H1 (cell line): ENCODE results near the gene FOXP4. TPM values are rescaled to one million over a fixed set of nuclear protein-coding genes. Genes with fewer than 3 reads are reported as not detected.

Source experiments
- CTCF ChIA-PET: fragments of 300-600 bp; sonication (Branson Sonifier 250); formaldehyde crosslinking; loops from one replicate; lab custom pipeline; 2021; ENCODE audit not compliant: partially characterized antibody; lab: Charles Lee
- POLR2A ChIA-PET: fragments of 300-600 bp; sonication (Branson Sonifier 250); formaldehyde crosslinking; loops from one replicate; lab custom pipeline; 2021; ENCODE audit warnings: inconsistent platforms; ENCODE audit not compliant: partially characterized antibody; lab: Charles Lee
- DNase-seq, 2 experiments: peaks; one replicate each; pipeline versions ENCODE4 v3.0.0 to v3.0.0-alpha.2; 2010 to 2022; ENCODE audit warnings: low spot score in 2 of 2, low read depth in 1 of 2, mixed read lengths in 1 of 2
- FAIRE-seq: peaks from 2 replicates; lab custom pipeline; 2011; peaks lifted over from hg19 to GRCh38; lab: Jason Lieb, UNC
- H2AFZ ChIP-seq: 2 replicates; pipeline ENCODE4 v1.8.1; 2012; ENCODE audit warnings: low read length, inconsistent platforms
- H2AK5ac ChIP-seq: 2 replicates; pipeline ENCODE4 v1.6.1; 2013; ENCODE audit warnings: low read depth, low read length
- H2BK120ac ChIP-seq: replicated peaks from 2 replicates; pipeline ENCODE3; 2013; ENCODE audit warnings: low read depth, low read length, inconsistent platforms
- H2BK12ac ChIP-seq: 2 replicates; pipeline ENCODE4 v1.6.1; 2013; ENCODE audit warnings: low read depth, low read length
- H2BK15ac ChIP-seq: 2 replicates; pipeline ENCODE4 v1.6.1; 2013; ENCODE audit warnings: low read length
- H2BK20ac ChIP-seq: 2 replicates; pipeline ENCODE4 v1.6.1; 2013; ENCODE audit warnings: low read length
- H2BK5ac ChIP-seq: 2 replicates; pipeline ENCODE4 v1.6.1; 2013; ENCODE audit warnings: low read depth, low read length
- H3K14ac ChIP-seq: 2 replicates; pipeline ENCODE4 v1.6.1; 2013; ENCODE audit warnings: inconsistent platforms; ENCODE audit not compliant: insufficient read length
- H3K18ac ChIP-seq: 2 replicates; pipeline ENCODE4 v1.6.1; 2013; ENCODE audit warnings: low read length; ENCODE audit errors: extremely low read depth
- H3K23ac ChIP-seq: 2 replicates; pipeline ENCODE4 v1.6.1; 2013; ENCODE audit warnings: inconsistent platforms; ENCODE audit not compliant: insufficient read length
- H3K23me2 ChIP-seq: 2 replicates; pipeline ENCODE4 v1.6.1; 2013; ENCODE audit warnings: low read depth, low read length
- H3K27ac ChIP-seq: 2 replicates; pipeline ENCODE4 v1.6.1; 2011; ENCODE audit warnings: low read depth, low read length, inconsistent platforms
- H3K27me3 ChIP-seq, 4 experiments: replicated peaks in 1 of 4; 1 replicate in 1 of 4; 2 replicates in 3 of 4; pipeline versions ENCODE4 v1.6.1 to v1.8.1; 2011 to 2013; ENCODE audit warnings: low read length in 3 of 4, mild to moderate bottlenecking in 3 of 4, inconsistent platforms in 2 of 4, mixed read lengths in 2 of 4, moderate library complexity in 1 of 4; ENCODE audit not compliant: control insufficient read depth in 3 of 4, insufficient read depth in 3 of 4; ENCODE audit errors: extremely low read depth in 1 of 4
- H3K36me3 ChIP-seq, 4 experiments: 2 replicates each; pipeline versions ENCODE4 v1.6.1 to v1.8.1; 2011 to 2013; ENCODE audit warnings: mild to moderate bottlenecking in 4 of 4, low read length in 3 of 4, moderate library complexity in 2 of 4, control low read depth in 1 of 4, inconsistent platforms in 1 of 4; ENCODE audit not compliant: insufficient read depth in 4 of 4, control insufficient read depth in 2 of 4
- H3K4ac ChIP-seq: replicated peaks from 2 replicates; pipeline ENCODE3; 2013; ENCODE audit warnings: low read length, low read depth, mixed read lengths, inconsistent platforms; ENCODE audit not compliant: insufficient read length
- H3K4me1 ChIP-seq, 4 experiments: replicated peaks in 1 of 4; 1 replicate in 1 of 4; 2 replicates in 3 of 4; pipeline versions ENCODE4 v1.6.1 to v1.8.1; 2011 to 2013; ENCODE audit warnings: low read length in 3 of 4, inconsistent platforms in 2 of 4, mixed read lengths in 1 of 4; ENCODE audit not compliant: insufficient read depth in 4 of 4, control insufficient read depth in 3 of 4
- H3K4me2 ChIP-seq, 2 experiments: 2 replicates each; pipeline versions ENCODE4 v1.6.1 to v1.8.1; 2011 to 2013; ENCODE audit warnings: low read depth in 2 of 2, low read length in 2 of 2, control low read depth in 1 of 2, inconsistent platforms in 1 of 2, mild to moderate bottlenecking in 1 of 2; ENCODE audit not compliant: insufficient read depth in 1 of 2
- H3K4me3 ChIP-seq, 4 experiments: fragments of 200-600, 300-600 bp in 1 of 4; sonication (generic), shearing (Covaris generic), sonication (Bioruptor Twin) in 1 of 4; 2 replicates each; pipeline versions ENCODE4 v1.5.1 to v1.8.1; 2011 to 2016; ENCODE audit warnings: low read length in 4 of 4, low read depth in 3 of 4, control low read depth in 2 of 4, inconsistent platforms in 2 of 4, mild to moderate bottlenecking in 2 of 4, mixed read lengths in 1 of 4, moderate library complexity in 1 of 4; ENCODE audit not compliant: insufficient read depth in 2 of 4; ENCODE audit errors: extremely low read depth in 1 of 4
- H3K56ac ChIP-seq: replicated peaks from 2 replicates; pipeline ENCODE3; 2013; ENCODE audit warnings: low read depth, mild to moderate bottlenecking, mixed read lengths, low read length, inconsistent platforms; ENCODE audit not compliant: insufficient read length
- H3K79me1 ChIP-seq: 2 replicates; pipeline ENCODE4 v1.6.1; 2013; ENCODE audit warnings: low read depth, low read length, control low read depth
- H3K79me2 ChIP-seq, 2 experiments: 2 replicates each; pipeline versions ENCODE4 v1.6.1 to v1.8.1; 2012 to 2013; ENCODE audit warnings: low read length in 2 of 2, mild to moderate bottlenecking in 2 of 2, inconsistent platforms in 1 of 2; ENCODE audit not compliant: insufficient read depth in 2 of 2, control insufficient read depth in 1 of 2
- H3K9ac ChIP-seq, 4 experiments: replicated peaks in 1 of 4; 1 replicate in 1 of 4; 2 replicates in 3 of 4; pipeline versions ENCODE4 v1.6.1 to v1.8.1; 2011 to 2013; ENCODE audit warnings: low read depth in 3 of 4, low read length in 3 of 4, control low read depth in 2 of 4, mild to moderate bottlenecking in 2 of 4, moderate library complexity in 2 of 4, inconsistent platforms in 1 of 4; ENCODE audit errors: extremely low read depth in 1 of 4
- H3K9me3 ChIP-seq, 2 experiments: 2 replicates each; pipeline versions ENCODE4 v1.6.1 to v1.8.1; 2012 to 2013; ENCODE audit warnings: mild to moderate bottlenecking in 2 of 2, moderate library complexity in 2 of 2, control low read depth in 1 of 2, inconsistent platforms in 1 of 2, low read depth in 1 of 2, low read length in 1 of 2, mixed read lengths in 1 of 2; ENCODE audit not compliant: insufficient read depth in 2 of 2
- H4K20me1 ChIP-seq, 2 experiments: replicated peaks in 1 of 2; 2 replicates each; pipeline versions ENCODE3 to v1.8.1; 2011 to 2013; ENCODE audit warnings: inconsistent platforms in 2 of 2, low read length in 2 of 2, mild to moderate bottlenecking in 1 of 2; ENCODE audit not compliant: insufficient read depth in 2 of 2, control insufficient read depth in 1 of 2
- H4K5ac ChIP-seq: 2 replicates; pipeline ENCODE4 v1.6.1; 2013; ENCODE audit warnings: low read length, low read depth, mixed read lengths, inconsistent platforms; ENCODE audit not compliant: insufficient read length
- H4K8ac ChIP-seq: 2 replicates; pipeline ENCODE4 v1.8.0; 2013; ENCODE audit warnings: mild to moderate bottlenecking, moderate library complexity, low read length, inconsistent platforms; ENCODE audit not compliant: insufficient read depth; ENCODE audit errors: extremely low read depth
- H4K91ac ChIP-seq: replicated peaks from 2 replicates; pipeline ENCODE3; 2013; ENCODE audit warnings: low read length, mixed read lengths, inconsistent platforms; ENCODE audit not compliant: insufficient read length
- CTBP2 ChIP-seq: IDR thresholded peaks from 2 replicates; pipeline ENCODE4 v1.7.0; 2011; ENCODE audit warnings: borderline replicate concordance, mild to moderate bottlenecking, moderate library complexity, mixed read lengths, low read length; ENCODE audit not compliant: insufficient read depth, insufficient read length
- GABPA ChIP-seq: IDR thresholded peaks from 2 replicates; pipeline ENCODE4 v1.6.1; 2011; ENCODE audit warnings: mild to moderate bottlenecking, low read length, moderate library complexity, borderline replicate concordance; ENCODE audit not compliant: insufficient read depth
- JUND ChIP-seq: IDR thresholded peaks from 2 replicates; pipeline ENCODE4 v1.6.1; 2011; ENCODE audit warnings: mild to moderate bottlenecking, improper control_type of control experiment, low read length
- SIN3A ChIP-seq, 2 experiments: IDR thresholded peaks in 1 of 2; conservative IDR thresholded peaks in 1 of 2; 2 replicates each; pipeline ENCODE4 v1.6.1; 2011 to 2012; ENCODE audit warnings: low read length in 2 of 2, improper control_type of control experiment in 1 of 2, low read depth in 1 of 2, mild to moderate bottlenecking in 1 of 2
- SIX5 ChIP-seq: IDR thresholded peaks from 2 replicates; pipeline ENCODE4 v1.6.1; 2011; ENCODE audit warnings: mild to moderate bottlenecking, low read depth, low read length
- WGBS, 2 experiments: shearing (Covaris generic) in 1 of 2; methylation state at CpG; one replicate each; pipeline versions ENCODE4 v1.1.6 to v1.1.7; 2013 to 2015; ENCODE audit warnings: low lambda C conversion rate in 2 of 2, mixed read lengths in 2 of 2, inconsistent platforms in 1 of 2, low coverage in 1 of 2, missing lambda C conversion rate in 1 of 2; ENCODE audit not compliant: insufficient replicate concordance in 2 of 2, insufficient coverage in 1 of 2, insufficient read length in 1 of 2; ENCODE audit errors: extremely low coverage in 1 of 2, missing lambda C conversion rate in 1 of 2; 5-methylcytosine and 5-hydroxymethylcytosine counted together
- polyA plus RNA-seq, 7 experiments: library from polyadenylated mRNA; depleted of rRNA in 3 of 7; stranded (reverse) in 5 of 7; unstranded in 2 of 7; fragments of >200 nt in 5 of 7; fragments of 200-250 nt in 2 of 7; gene quantifications; 1 replicate in 5 of 7; 2 replicates in 1 of 7; 4 replicates in 1 of 7; pipeline versions ENCODE4 v1.2.1 to v1.2.3, GENCODE V29; 2011 to 2013; ENCODE audit warnings: missing spikeins in 2 of 7, mixed read lengths in 2 of 7
- total RNA-seq: library from RNA; stranded (reverse); fragmentation: NEBNext Ultra II Directional; extraction: Animal tissue kit (Norgen Biotek cat#: 25700); gene quantifications from 2 replicates; pipeline ENCODE4 v1.2.1, GENCODE V29; 2021

FOXP4 gene
- total and polyA plus RNA-seq, 2 of the 8 experiments (the other 6 are each of a cell fraction or from before 2014, with no cell fraction given): 4.8 to 13.3 TPM

DNA sequence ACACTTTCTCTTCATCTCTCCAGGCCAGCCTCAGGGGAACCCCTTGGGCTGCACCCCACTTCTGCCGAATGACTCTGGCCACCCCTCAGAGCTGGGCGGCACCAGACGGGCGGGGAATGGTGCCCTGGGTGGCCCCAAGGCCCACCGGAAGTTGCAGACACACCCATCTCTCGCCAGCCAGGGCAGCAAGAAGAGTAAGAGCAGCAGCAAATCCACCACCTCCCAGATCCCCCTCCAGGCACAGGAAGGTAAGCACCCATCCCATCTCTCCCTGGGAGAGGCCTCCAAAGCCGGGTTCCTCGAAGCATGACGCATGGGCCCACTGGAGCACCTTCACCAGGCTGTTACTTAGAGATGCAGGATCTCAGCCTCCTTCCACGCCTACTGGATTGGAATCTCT, 103.4 kb downstream of the FOXP4 start:
- Histone ChIP-seq H3K79me2 (no peaks in the 10 kb centered on the region), H2BK120ac (no peak overlapping the region), H2BK5ac (no peak overlapping the region), H3K27me3 (no peaks in the 10 kb centered on the region), H4K20me1 (peaks cover 1 to 7% of the 10 kb centered on the region in 2 experiments), H3K23me2 (no peaks in the 10 kb centered on the region; the same call in 1 of the 2 replicates), H3K4me2 (no peak overlapping the region), H3K18ac (no peak overlapping the region), H3K9me3 (no peaks in the 10 kb centered on the region), H3K56ac (no peak overlapping the region), H3K79me1 (no peaks in the 10 kb centered on the region; the same call in 1 of the 2 replicates), H4K91ac (no peak overlapping the region), H3K4me3 (no peak overlapping the region), H2AFZ (no peak overlapping the region), H3K4ac (no peak overlapping the region)
- POLR2A ChIA-PET: no interaction called here
- CTCF ChIA-PET: interaction anchor here (0.6 to 6.5 kb wide), 5 partner anchors 31 to 232 kb away, joined by 3 to 32 read pairs (median 11); no protein-coding TSS in a partner anchor
- TF ChIP-seq JUND: no peak
- TF ChIP-seq CTBP2: no peak
- TF ChIP-seq GABPA: no peak
- no peak for TF ChIP-seq SIN3A (conservative IDR thresholded peaks at IDR 0.05 in 1 of 2, IDR thresholded peaks at IDR 0.05 in 1 of 2; ENCODE audit: low read depth in 1 of 2, low read length in 2 of 2)
- TF ChIP-seq SIX5: no peak
- TF ChIP-seq, all 59 proteins: peak for 0
- Histone ChIP-seq H3K9ac (no peak overlapping the region), H3K14ac (no peak overlapping the region), H3K23ac (no peak overlapping the region), H4K8ac (no peak overlapping the region), H2BK15ac (no peak overlapping the region), H3K27ac (no peak overlapping the region), H2BK12ac (no peak overlapping the region), H3K4me1 (peaks cover 0 to 18% (median 16%) of the 10 kb centered on the region in 4 experiments; a peak in 6 of 7 replicates), H3K36me3 (peaks cover 0 to 11% (median 2%) of the 10 kb centered on the region in 4 experiments; a peak in 5 of 8 replicates), H4K5ac (no peak overlapping the region), H2BK20ac (no peak overlapping the region), H2AK5ac (no peak overlapping the region)
- FAIRE-seq (no peak), DNase-seq (no peak)
- 99% methylated on average over 9 of the region's 10 CpGs; no CpG with 5 or more reads in 1 of the 2 experiments for WGBS, 2 experiments
